ENCODE data around the gene KRT13.
A peak's percentile ranks its signal among the peaks of the same experiment; 100 is the strongest.

KRT13 gene

DNA sequence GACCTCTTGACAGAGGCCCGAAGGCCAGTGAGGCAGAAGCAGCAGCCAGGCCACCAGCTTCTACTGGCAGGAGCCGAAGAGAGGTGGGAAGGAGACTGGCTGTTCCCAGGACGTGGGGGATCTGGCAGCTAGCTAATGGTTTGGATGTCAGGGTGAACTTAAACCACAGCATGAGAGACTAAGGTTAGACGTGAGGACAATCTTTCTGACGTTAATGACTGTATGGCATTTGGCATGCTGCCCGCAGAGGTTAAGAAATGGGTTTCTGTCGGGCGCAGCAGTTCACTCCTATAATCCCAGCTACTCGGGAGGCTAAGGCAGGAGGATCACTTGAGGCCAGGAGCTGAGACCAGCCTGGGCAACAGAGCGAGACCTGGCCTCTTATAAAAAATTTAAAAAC lies 6.3 kb upstream of the KRT13 start:
- TF ChIP-seq JUND (IDR thresholded peaks at IDR 0.05; ENCODE audit: low read depth): no peak
- DNase-seq (ENCODE audit: low read depth in 1 of 2, low spot score in 1 of 2): peak in 1 of 2 experiments; percentile 84
- in situ Hi-C loops (cut with HindIII; ENCODE audit: low pct_unique_long_range_greater_than_20kb, low sequenced_read_pairs): no loop called here

- DNase-seq (ENCODE audit: low read depth in 1 of 2, low spot score in 1 of 2): peak in 1 of 2 experiments; percentile 84
- in situ Hi-C loops (cut with HindIII; ENCODE audit: low pct_unique_long_range_greater_than_20kb, low sequenced_read_pairs): no loop called here
- no peak for TF ChIP-seq JUND (IDR thresholded peaks at IDR 0.05; ENCODE audit: low read depth)
These were observed 5.7 kb upstream of the KRT13 start for GRCh38 chr17:41511116-41511515.

- peak in 1 of 2 experiments; percentile 82 for DNase-seq (ENCODE audit: low read depth in 1 of 2, low spot score in 1 of 2)
- in situ Hi-C loops (cut with HindIII; ENCODE audit: low pct_unique_long_range_greater_than_20kb, low sequenced_read_pairs): no loop called here
- TF ChIP-seq JUND (IDR thresholded peaks at IDR 0.05; ENCODE audit: low read depth): no peak
These were observed 5.0 kb upstream of the KRT13 start for GRCh38 chr17:41510251-41511065.

GRCh38 chr17:41507315-41507880 lies 2.0 kb upstream of the KRT13 start:
- no peak for TF ChIP-seq JUND (IDR thresholded peaks at IDR 0.05; ENCODE audit: low read depth)
- DNase-seq (ENCODE audit: low read depth in 1 of 2, low spot score in 1 of 2): peak in 1 of 2 experiments; percentile 76
- in situ Hi-C loops (cut with HindIII; ENCODE audit: low pct_unique_long_range_greater_than_20kb, low sequenced_read_pairs): no loop called here

- DNase-seq (ENCODE audit: low read depth in 1 of 2, low spot score in 1 of 2): peak in 1 of 2 experiments; percentile 95
- in situ Hi-C loops (cut with HindIII; ENCODE audit: low pct_unique_long_range_greater_than_20kb, low sequenced_read_pairs): no loop called here
- TF ChIP-seq JUND (IDR thresholded peaks at IDR 0.05; ENCODE audit: low read depth): no peak
These were observed 676 bp upstream of the KRT13 start for GRCh38 chr17:41505809-41506767.

GRCh38 chr17:41504246-41504977 lies 1.0 kb downstream of the KRT13 start:
- TF ChIP-seq JUND (IDR thresholded peaks at IDR 0.05; ENCODE audit: low read depth): no peak
- DNase-seq (ENCODE audit: low read depth in 1 of 2, low spot score in 1 of 2): no peak
- in situ Hi-C loops (cut with HindIII; ENCODE audit: low pct_unique_long_range_greater_than_20kb, low sequenced_read_pairs): no loop called here

- in situ Hi-C loops (cut with HindIII; ENCODE audit: low pct_unique_long_range_greater_than_20kb, low sequenced_read_pairs): no loop called here
- TF ChIP-seq JUND (IDR thresholded peaks at IDR 0.05; ENCODE audit: low read depth): no peak
- no peak for DNase-seq (ENCODE audit: low read depth in 1 of 2, low spot score in 1 of 2)
These were observed 2.2 kb downstream of the KRT13 start for GRCh38 chr17:41503202-41503601.

GRCh38 chr17:41500131-41500911 lies 5.1 kb downstream of the KRT13 start:
- TF ChIP-seq JUND (IDR thresholded peaks at IDR 0.05; ENCODE audit: low read depth): no peak
- DNase-seq (ENCODE audit: low read depth in 1 of 2, low spot score in 1 of 2): no peak
- in situ Hi-C loops (cut with HindIII; ENCODE audit: low pct_unique_long_range_greater_than_20kb, low sequenced_read_pairs): no loop called here

GRCh38 chr17:41499714-41500113 lies 5.7 kb downstream of the KRT13 start:
- TF ChIP-seq JUND (IDR thresholded peaks at IDR 0.05; ENCODE audit: low read depth): no peak
- in situ Hi-C loops (cut with HindIII; ENCODE audit: low pct_unique_long_range_greater_than_20kb, low sequenced_read_pairs): no loop called here
- DNase-seq (ENCODE audit: low read depth in 1 of 2, low spot score in 1 of 2): no peak

DNA sequence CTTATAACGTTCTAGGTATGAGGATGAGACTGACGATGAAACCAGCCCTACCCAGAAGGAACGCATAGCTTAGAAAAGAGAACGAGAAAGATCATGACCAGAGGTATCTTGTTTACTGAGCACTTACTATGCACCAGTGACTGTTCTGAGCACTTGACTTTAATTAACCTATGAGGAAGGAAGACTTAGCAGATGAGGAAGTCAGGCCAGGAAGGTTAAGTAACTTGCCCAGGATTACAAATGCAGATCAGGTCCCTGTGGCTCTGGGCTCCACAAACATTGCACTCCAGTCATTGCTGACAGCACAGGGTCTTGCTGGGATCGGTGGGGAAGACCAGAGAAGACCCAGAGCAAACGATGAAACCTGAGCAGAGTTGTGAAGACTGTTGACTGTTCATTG lies 7.1 kb downstream of the KRT13 start:
- in situ Hi-C loops (cut with HindIII; ENCODE audit: low pct_unique_long_range_greater_than_20kb, low sequenced_read_pairs): no loop called here
- no peak for TF ChIP-seq JUND (IDR thresholded peaks at IDR 0.05; ENCODE audit: low read depth)
- no peak for DNase-seq (ENCODE audit: low read depth in 1 of 2, low spot score in 1 of 2)

GRCh38 chr17:41496803-41497484 lies 8.5 kb downstream of the KRT13 start:
- peak; percentile 82 to 99 for DNase-seq (ENCODE audit: low read depth in 1 of 2, low spot score in 1 of 2)
- in situ Hi-C loops (cut with HindIII; ENCODE audit: low pct_unique_long_range_greater_than_20kb, low sequenced_read_pairs): no loop called here
- no peak for TF ChIP-seq JUND (IDR thresholded peaks at IDR 0.05; ENCODE audit: low read depth)

Measured in T47D (cell line).